HCT116 (cell line): ENCODE measurements around the gene KCNQ1OT1. TPM values are rescaled to one million over a fixed set of nuclear protein-coding genes. Genes with fewer than 3 reads are reported as not detected.

Experiments
- ATAC-seq: fragments of 200-7000 bp; cut with Tn5 transposase; 2 replicates; pipeline ENCODE4 v1.9.1; 2020; ENCODE audit warnings: mild to moderate bottlenecking, moderate library complexity
- BruUV-seq: library from RNA; stranded (reverse); fragments of 400-500 nt; replicated peaks from 2 replicates; lab custom pipeline; 2021; lab: Mats Ljungman, UMichigan
- CTCF ChIA-PET: fragments of 300-600 bp; sonication (Branson Sonifier 250); formaldehyde crosslinking; loops from one replicate; lab custom pipeline; 2021; ENCODE audit warnings: antibody characterized with exemption; lab: Charles Lee
- POLR2A ChIA-PET: fragments of 300-600, 350-600 bp; sonication (Branson Sonifier 250); formaldehyde crosslinking; loops from one replicate; lab custom pipeline; 2021; ENCODE audit warnings: antibody characterized with exemption; lab: Charles Lee
- RAD21 ChIA-PET, 2 experiments: fragments of 300-600 bp; sonication (Branson Sonifier 250); formaldehyde crosslinking; loops; one replicate each; lab custom pipeline; 2023; ENCODE audit warnings: low total read pairs in 2 of 2; ENCODE audit not compliant: uncharacterized antibody in 2 of 2, unreplicated experiment in 2 of 2, low non-redundant PET in 1 of 2; lab: Charles Lee
- DNase-seq: peaks from one replicate; pipeline ENCODE4 v3.0.0-alpha.2; 2010; ENCODE audit warnings: low read depth, low spot score
- H2AFZ ChIP-seq: fragments of 200-600 bp; shearing (Covaris generic), sonication (generic); 2 replicates; pipeline ENCODE4 v1.6.1; 2017; ENCODE audit warnings: low read depth, mixed run types, mixed read lengths, antibody characterized with exemption, low read length; ENCODE audit not compliant: poor library complexity, severe bottlenecking
- H3K27ac ChIP-seq: 2 replicates; pipeline ENCODE4 v1.5.1; 2012; ENCODE audit warnings: low read depth, low read length
- H3K27me3 ChIP-seq: fragments of 200-600 bp; sonication (generic); 2 replicates; pipeline ENCODE4 v1.6.1; 2016; ENCODE audit warnings: mixed run types, low read length, mixed read lengths; ENCODE audit not compliant: insufficient read depth
- H3K36me3 ChIP-seq, 2 experiments: fragments of 200-500 bp in 1 of 2; fragments of 200-600 bp in 1 of 2; sonication (Bioruptor generic) in 1 of 2; sonication (generic) in 1 of 2; 2 replicates each; pipeline versions ENCODE4 v1.5.1 to v1.6.1; 2014 to 2016; ENCODE audit warnings: low read length in 2 of 2, inconsistent platforms in 1 of 2, mixed read lengths in 1 of 2, mixed run types in 1 of 2; ENCODE audit not compliant: insufficient read depth in 2 of 2, control insufficient read depth in 1 of 2
- H3K4me1 ChIP-seq, 2 experiments: fragments of 200-600 bp in 1 of 2; sonication (generic) in 1 of 2; 2 replicates each; pipeline versions ENCODE4 v1.5.1 to v1.6.1; 2012 to 2017; ENCODE audit warnings: low read length in 2 of 2, inconsistent platforms in 1 of 2, mild to moderate bottlenecking in 1 of 2, mixed read lengths in 1 of 2, mixed run types in 1 of 2, moderate library complexity in 1 of 2; ENCODE audit not compliant: insufficient read depth in 2 of 2, control insufficient read depth in 1 of 2
- H3K4me2 ChIP-seq: fragments of 200-600 bp; sonication (generic); 2 replicates; pipeline ENCODE4 v1.6.1; 2017; ENCODE audit warnings: mixed run types, low read length, mixed read lengths
- H3K4me3 ChIP-seq, 2 experiments: fragments of 200-600 bp in 1 of 2; sonication (generic) in 1 of 2; replicated peaks in 1 of 2; 2 replicates each; pipeline ENCODE4 v1.5.1; 2011 to 2016; ENCODE audit warnings: low read length in 2 of 2, control low read depth in 1 of 2, low read depth in 1 of 2, mild to moderate bottlenecking in 1 of 2, mixed read lengths in 1 of 2, mixed run types in 1 of 2
- H3K79me2 ChIP-seq: fragments of 200-600 bp; sonication (generic); 2 replicates; pipeline ENCODE4 v1.6.1; 2017; ENCODE audit warnings: mild to moderate bottlenecking, mixed run types, low read length, moderate library complexity, mixed read lengths; ENCODE audit not compliant: insufficient read depth
- H3K9ac ChIP-seq: fragments of 200-600 bp; sonication (generic); 2 replicates; pipeline ENCODE4 v1.6.1; 2016; ENCODE audit warnings: low read length, mixed read lengths
- H3K9me2 ChIP-seq: fragments of 200-600 bp; sonication (generic), shearing (Covaris generic); 2 replicates; pipeline ENCODE4 v1.6.1; 2017; ENCODE audit warnings: mixed run types, mild to moderate bottlenecking, moderate library complexity; ENCODE audit not compliant: insufficient read depth
- H3K9me3 ChIP-seq, 2 experiments: fragments of 200-500 bp in 1 of 2; fragments of 200-600 bp in 1 of 2; sonication (Bioruptor generic) in 1 of 2; sonication (generic) in 1 of 2; 2 replicates each; pipeline ENCODE4 v1.6.1; 2014 to 2017; ENCODE audit warnings: low read length in 2 of 2, mixed read lengths in 2 of 2, inconsistent platforms in 1 of 2, low read depth in 1 of 2, mild to moderate bottlenecking in 1 of 2, mixed run types in 1 of 2, moderate library complexity in 1 of 2; ENCODE audit not compliant: control insufficient read depth in 1 of 2, insufficient read depth in 1 of 2
- H4K20me1 ChIP-seq: fragments of 200-600 bp; sonication (generic), shearing (Covaris generic); 2 replicates; pipeline ENCODE4 v1.6.1; 2017; ENCODE audit warnings: mixed run types, mild to moderate bottlenecking, moderate library complexity; ENCODE audit not compliant: insufficient read depth
- CEBPB ChIP-seq: IDR thresholded peaks from 2 replicates; pipeline ENCODE4 v1.6.1; 2012; ENCODE audit warnings: low read depth
- EGR1 ChIP-seq: IDR thresholded peaks from 2 replicates; pipeline ENCODE4 v1.6.1; 2012; ENCODE audit warnings: low read depth
- ELF1 ChIP-seq: IDR thresholded peaks from 2 replicates; pipeline ENCODE4 v1.6.1; 2012; ENCODE audit warnings: low read depth, borderline replicate concordance
- EZH2 ChIP-seq: fragments of 200-600 bp; sonication (generic); IDR thresholded peaks from 2 replicates; pipeline ENCODE4 v1.6.1; 2017; ENCODE audit warnings: antibody characterized with exemption, mixed run types
- JUND ChIP-seq: IDR thresholded peaks from 2 replicates; pipeline ENCODE4 v1.6.1; 2012
- MAX ChIP-seq: IDR thresholded peaks from 2 replicates; pipeline ENCODE4 v1.6.1; 2012
- POLR2AphosphoS5 ChIP-seq: IDR thresholded peaks from 2 replicates; pipeline ENCODE4 v1.6.1; 2011; ENCODE audit warnings: mild to moderate bottlenecking, low read depth, low read length, moderate library complexity
- REST ChIP-seq: IDR thresholded peaks from 2 replicates; pipeline ENCODE4 v1.6.1; 2012; ENCODE audit warnings: low read depth
- YY1 ChIP-seq: IDR thresholded peaks from 2 replicates; pipeline ENCODE4 v1.6.1; 2011; ENCODE audit warnings: low read length, low read depth, moderate library complexity, mild to moderate bottlenecking; ENCODE audit not compliant: insufficient replicate concordance; ENCODE audit errors: extremely low read depth
- ZFX ChIP-seq: fragments of 450-650 bp; IDR thresholded peaks from 2 replicates; pipeline ENCODE4 v1.6.1; 2017
- intact Hi-C: fragments of 100-400 bp; cut with micrococcal nuclease; formaldehyde crosslinking; loops from 2 replicates; pipeline ENCODE4 v1.10.0; 2022
- total RNA-seq: library from RNA; stranded (reverse); gene quantifications from one replicate; pipeline ENCODE4 v1.2.1, GENCODE V29; 2021; ENCODE audit not compliant: unreplicated experiment

Gene KCNQ1OT1
- total RNA-seq, 1 experiment from 2014 or later, result 1.1 TPM

- no peak for TF ChIP-seq CEBPB
- TF ChIP-seq EZH2, result no peak
- no peak for TF ChIP-seq YY1
- TF ChIP-seq POLR2AphosphoS5, result no peak
- TF ChIP-seq REST, result no peak
- TF ChIP-seq JUND, result no peak
- TF ChIP-seq ZFX, result no peak
Observed at GRCh38 chr11:2589538-2589934, 110.3 kb downstream of the KCNQ1OT1 start (continued).

GRCh38 chr11:2588809-2589537 lies 110.8 kb downstream of the KCNQ1OT1 start:
- CTCF ChIA-PET, result no interaction called here
- Histone ChIP-seq H3K9ac (no peak overlapping the region), H3K9me3 (peaks cover 0 to 2% of the 10 kb centered on the region in 2 experiments; a peak in 1 of 4 replicates), H3K4me3 (no peak overlapping the region), H3K27me3 (no peaks in the 10 kb centered on the region), H4K20me1 (no peaks in the 10 kb centered on the region), H3K4me1 (no peaks in the 10 kb centered on the region), H2AFZ (no peak overlapping the region), H3K36me3 (no peaks in the 10 kb centered on the region), H3K4me2 (no peak overlapping the region), H3K79me2 (no peaks in the 10 kb centered on the region), H3K9me2 (no peaks in the 10 kb centered on the region), H3K27ac (no peak overlapping the region)
- RAD21 ChIA-PET, result no interaction called here
- POLR2A ChIA-PET, result no interaction called here
- DNase-seq (no peak), ATAC-seq (no peak)
- BruUV-seq, result no TSS peak
- intact Hi-C loops, result no loop called here
- no peak for TF ChIP-seq MAX
- TF ChIP-seq ELF1, result no peak
- TF ChIP-seq EGR1, result no peak
